NCI-H510A (cell line): Measurements from ENCODE around the gene ACAA2.
"Not testable (repeated sequence)": the region's sequence is repeated elsewhere in the genome, so short reads cannot be mapped to it uniquely, and the experiment has no call there.

ENCODE experiments used
- DNase-seq: peaks from one replicate; lab custom pipeline; 2025; lab: John Stamatoyannopoulos, UW

ACAA2 gene

DNA sequence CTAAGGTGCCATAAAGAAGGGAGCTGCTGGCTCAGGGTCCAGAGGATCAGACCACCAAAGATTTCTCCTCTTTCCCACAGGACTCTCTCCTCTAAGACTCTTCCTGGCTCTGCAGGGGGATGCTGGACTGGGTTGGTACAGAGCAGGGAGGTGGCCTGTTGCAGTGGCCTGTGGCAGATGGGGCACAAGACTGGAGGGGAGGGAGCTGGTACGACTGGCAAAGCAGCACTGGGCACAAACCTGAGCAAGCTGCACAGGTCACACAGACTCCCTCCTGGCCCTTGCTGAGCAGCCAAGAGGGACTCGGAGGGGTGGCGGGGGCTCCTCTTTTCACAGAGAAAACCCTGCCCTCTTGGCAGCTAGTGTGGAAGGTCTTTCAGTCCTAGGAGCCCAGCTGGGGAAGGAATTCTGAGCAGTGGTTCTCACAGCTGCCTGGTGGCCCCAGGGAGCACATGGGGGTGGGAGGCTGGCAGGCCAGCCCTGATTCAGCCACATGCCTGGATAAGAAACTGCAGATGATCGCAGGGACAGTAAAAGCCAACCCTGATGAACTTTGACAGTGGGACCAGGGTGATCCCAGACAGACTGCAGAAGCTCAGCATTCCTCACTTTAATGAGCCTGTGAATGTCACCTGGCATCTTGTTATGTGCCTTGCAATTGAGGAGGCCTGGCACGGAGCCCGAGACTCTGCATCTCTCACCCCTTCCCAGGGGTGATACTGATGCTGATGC, 32.5 kb upstream of the ACAA2 start:
- DNase-seq = no peak

DNA sequence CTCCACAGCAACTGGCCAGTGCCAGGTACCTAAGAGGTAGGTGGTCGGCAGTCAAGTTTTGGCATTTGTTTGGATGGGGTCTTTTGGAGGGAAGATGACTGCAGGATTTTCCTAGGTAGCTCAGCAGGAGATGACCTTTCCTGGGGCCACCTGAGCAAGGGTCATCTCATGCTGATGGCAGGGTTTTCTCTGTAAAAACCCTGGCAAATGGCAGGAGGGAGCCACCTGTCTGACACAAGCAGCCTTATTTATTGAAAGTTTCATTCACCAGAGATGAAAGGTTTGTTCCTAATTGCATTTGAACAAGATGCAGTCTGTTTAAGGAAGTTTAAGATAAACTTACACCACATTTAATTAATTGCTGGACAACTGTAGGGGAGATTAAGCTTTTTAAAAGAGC, 31.6 kb upstream of the ACAA2 start:
- no peak for DNase-seq

DNA sequence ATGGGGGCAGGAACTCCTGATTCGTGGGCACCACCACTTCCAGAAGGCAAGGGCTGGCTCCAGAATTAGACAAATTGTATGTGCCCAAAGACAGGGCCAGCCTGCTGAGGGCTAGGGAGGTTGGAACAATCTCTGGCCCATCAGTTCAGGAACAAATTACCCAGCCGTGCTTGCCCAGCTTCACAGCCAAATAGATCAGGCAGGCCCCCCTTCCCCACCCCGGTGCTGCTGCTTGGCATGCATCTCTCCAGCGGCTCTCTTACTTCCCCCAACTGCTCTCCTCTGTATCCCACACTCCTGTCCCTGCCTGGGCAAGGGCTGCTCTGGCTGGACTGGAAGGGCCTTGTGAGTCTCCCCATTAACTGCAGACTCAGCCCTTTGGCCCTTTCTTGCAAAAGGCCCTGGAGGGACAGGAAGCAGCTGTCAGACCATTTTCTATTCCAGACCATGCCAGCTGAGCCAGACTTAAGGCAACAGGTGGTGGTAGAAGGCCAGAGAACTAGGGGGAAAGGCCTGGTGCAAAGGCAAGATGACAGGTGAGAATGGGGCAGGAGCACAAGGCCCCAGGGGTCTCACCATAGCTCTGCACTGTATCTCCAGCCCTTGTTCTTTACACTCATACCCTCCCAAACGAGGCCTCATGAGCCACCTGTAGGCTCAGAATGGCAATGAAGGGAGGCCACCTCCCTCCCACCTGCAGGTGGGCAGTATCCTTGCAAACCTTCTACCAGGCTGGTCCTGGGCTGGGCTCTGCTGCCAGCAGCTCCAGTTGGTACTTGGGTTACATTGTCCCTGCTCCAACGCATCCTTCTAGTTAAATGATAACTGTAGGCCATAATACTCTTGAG, 30.7 kb upstream of the ACAA2 start:
- no peak for DNase-seq

DNA sequence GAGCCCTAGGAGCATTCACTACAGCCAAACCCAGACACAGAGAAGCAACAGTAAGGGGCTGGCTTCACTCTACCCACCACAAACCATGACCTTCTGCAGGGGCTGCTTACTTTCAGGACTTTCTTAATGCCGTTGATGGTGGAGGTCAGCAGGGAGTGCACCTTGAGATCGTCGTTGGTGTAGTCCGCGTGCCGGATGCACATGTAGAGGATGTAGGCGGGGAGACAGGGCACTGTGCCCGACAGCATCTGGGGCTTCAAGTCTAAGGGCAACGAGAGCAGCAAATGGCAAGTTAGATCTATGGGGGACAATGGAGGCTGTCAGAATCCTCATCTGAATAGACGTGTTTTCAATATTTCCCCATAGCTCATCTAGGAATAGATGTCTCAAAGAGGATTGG, 29.8 kb upstream of the ACAA2 start:
- DNase-seq = no peak

DNA sequence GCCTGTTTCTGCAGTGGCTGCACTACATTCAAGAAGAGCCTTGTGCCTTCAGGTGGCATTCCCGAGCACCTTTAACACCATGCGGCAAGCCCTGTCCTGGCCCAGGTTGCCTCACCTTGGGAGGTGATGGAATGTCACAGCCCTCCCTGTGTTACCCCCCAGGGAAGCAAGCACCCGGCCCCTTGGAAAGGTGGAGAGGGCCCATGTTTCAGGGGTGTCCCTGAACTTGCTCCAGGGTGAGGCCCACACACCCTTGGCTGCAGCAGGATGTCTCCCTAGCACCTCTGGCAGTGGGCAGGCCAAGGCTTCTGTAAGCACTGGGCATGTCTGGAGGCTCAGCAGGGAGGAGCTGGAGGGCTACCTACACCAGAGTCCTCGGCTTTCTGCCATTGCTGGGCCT, 29.3 kb upstream of the ACAA2 start:
- DNase-seq = no peak

DNA sequence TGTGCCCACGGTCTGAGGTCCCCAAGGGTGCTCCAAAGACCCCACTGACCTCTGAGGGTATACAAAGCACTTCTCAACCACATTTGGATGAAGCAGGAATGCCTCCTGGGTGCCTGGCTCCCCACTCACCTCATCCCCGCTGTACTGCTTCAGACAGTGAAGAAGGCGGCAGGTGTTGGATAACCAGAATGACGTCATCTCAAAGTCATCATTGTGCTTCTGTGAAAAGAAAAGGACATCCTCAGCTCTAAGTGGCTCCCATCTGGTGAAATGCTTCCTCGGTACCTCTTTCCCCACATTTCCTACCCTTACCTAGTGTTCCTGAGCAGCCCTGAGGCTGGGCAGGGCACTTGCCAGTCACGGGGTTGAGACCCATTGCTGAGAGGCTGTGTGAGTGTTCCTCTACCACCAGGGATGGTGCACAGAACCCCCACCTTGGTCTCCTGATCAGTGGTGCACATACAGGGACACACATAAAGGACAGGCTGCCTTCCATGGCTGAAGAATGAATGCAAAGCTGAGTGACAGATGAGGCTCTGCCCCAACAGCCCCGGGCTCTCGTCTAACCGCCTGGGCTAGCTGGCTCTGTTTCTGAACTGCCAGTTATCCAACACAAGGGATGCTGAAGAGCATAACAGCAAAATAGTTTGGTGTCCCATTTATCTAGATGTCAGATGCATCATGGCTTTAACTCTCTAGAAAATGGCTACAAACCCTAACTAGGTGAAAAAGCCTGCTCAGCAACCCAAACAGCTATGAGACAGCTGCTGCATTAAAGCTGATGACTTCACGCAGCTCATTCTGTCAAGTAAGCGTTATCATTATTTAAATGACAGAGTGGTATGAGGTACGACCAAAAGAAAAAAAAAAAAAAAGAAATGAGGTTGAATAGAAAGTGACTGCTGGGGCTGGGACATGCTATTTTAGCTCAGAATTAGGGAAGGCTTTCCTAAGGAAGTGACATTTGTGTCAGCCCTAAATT, 28.2 kb upstream of the ACAA2 start:
- no peak for DNase-seq

DNA sequence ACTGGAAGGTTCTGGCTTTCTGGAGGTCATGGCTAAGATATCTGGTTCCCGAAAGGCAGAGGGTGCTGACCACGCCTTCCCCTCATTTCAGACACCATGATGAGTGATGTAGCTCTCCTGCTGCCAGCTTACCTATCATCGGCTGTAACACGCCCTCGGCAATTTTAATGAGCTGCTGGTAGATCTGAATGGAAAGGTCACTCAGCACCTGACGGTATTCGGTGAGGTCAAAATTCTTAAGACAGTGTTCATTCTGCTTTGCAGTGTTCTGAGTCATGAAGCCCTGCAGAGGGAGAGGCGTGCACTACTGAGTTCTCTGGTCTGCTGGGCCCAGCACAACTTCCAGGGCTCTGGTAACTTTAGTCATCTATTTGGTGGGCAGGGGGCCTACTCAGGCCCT, 25.7 kb upstream of the ACAA2 start:
- DNase-seq = no peak

DNA sequence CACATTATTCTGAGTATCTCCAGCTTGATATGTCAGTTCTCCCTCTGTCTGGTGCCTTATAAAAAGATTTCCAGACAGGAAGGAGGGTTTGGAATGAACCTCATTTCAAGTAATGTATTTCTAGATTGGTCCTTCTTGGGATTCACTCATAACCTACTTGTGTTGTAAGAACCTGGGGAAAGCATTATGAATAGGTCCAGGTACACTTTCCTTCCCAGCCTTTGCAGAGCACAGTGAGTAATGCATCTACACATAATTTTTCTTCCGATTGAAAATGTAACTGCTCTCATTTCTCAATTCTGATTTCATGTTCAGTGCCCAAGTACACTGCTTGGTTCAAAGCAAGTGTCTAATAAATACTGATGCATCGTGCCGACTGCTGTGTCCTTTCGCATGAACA, 25.0 kb upstream of the ACAA2 start:
- no peak for DNase-seq

DNA sequence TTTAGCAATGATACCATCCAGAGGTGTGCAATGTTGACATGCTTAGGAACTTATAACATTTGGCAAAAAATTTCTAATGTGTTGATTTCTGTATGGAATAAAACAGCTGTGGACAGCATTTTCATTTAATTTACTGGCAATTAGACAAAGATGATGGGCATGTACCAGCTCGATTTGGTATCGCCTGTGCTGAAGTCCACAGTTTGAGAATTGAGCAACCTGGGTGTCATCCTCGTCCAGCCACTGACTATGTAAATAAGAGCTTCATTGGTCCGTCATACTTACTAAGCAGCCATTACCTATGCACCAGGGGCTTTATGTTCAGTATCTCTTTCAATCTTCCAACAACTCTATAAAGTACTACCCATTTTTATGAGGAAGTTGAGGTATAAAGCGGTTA, 24.6 kb upstream of the ACAA2 start:
- DNase-seq = no peak

DNA sequence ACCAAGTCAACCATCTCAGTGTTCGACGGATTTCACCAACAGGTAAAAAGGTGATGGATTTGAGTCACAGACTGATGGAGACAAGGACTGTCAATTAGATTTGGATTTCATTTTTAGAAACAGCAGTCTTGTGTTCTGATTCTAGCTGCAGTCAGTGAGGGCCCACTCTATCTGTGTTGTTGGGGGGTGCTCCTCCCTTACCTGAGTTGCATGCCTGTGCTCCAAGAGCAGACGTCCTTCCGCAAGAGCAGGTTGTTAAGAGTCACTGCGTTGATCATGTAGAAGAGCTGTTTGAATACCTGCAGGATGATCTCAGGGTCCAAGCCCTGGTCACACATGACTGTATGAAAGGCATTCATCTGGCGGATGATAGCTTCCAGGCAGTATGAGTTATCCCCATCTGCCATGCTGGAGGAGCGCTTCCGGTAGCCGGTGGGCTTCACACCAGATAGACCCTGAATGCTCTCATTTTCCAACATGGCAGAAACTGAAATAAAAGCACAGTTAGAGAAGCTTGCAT, 24.0 kb upstream of the ACAA2 start:
- DNase-seq = not testable (repeated sequence)

DNA sequence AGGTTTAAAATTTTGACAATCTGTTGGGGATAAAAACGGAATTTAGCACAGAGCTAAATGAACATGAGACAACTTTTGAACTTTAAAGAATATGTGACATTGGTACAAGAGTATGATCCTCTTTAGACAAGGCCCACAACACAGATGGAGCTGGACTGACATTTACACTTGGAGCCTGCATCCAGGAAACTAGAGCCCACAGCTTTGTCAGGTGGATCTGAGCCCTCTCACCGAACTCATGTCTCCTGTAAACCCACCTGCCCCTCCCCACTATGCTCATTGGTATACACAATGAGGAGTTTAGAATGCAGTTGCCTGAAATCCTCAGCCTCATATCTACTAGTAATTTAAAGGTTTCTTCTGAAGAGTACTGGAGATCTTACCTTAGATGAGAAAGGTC, 22.1 kb upstream of the ACAA2 start:
- no peak for DNase-seq

DNA sequence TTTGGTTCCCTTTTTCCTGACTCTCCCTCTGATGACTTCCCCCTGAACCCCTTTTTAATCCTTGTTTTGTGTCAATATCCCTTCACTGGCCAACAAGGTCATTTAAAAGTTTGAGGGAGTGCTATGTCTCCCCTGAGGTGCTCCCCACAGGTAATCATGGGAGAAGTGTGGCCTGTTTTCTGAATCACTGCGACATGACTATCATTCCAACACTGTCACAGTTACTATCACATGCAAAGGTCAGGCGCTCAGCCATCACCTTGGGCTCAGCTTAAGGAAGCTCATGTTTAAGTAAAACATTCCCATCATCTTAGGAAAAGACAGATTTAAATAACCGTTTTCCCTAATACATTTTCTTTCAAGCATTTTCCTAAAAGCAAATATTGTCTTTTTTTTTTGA, 20.9 kb upstream of the ACAA2 start:
- no peak for DNase-seq

DNA sequence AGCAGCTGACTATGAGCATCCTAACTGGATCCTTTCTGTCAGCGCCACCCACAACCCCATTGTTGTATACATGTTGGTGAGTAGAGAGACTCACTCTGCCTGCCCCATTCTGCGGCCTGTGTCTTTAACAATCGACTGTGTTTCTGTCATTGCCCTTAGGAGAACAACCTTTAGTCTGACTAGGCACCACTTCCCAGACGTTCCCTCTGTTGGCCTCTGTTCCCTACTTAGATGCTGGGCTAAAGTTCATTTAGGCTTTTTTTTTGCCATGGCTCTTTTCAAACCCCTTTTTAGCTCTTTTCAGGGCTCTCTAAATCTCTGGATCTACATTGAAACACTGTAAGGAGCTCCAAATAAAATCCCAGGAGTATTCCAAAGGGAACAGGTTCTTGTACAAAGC, 20.5 kb upstream of the ACAA2 start:
- DNase-seq = no peak

DNA sequence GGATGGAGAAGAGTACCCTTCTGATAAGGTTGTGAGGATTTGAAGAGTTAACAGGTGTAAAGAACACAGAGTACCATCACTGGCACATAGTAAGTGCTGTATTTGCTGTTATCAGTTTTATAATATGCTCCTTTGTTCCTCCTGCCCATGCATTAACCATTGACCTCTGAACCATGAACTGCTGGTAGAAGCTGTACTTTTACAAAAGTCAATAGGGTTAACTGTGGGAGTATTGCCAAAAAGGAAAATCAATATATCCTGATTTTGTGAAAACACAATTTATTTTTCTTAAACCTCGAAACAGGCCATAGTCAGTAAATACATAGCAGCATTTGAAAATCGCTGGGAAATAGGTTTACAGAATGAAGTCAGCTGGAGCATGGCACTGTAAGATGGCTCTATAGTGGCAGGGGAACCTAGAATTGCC, 18.9 kb upstream of the ACAA2 start:
- DNase-seq = no peak

DNA sequence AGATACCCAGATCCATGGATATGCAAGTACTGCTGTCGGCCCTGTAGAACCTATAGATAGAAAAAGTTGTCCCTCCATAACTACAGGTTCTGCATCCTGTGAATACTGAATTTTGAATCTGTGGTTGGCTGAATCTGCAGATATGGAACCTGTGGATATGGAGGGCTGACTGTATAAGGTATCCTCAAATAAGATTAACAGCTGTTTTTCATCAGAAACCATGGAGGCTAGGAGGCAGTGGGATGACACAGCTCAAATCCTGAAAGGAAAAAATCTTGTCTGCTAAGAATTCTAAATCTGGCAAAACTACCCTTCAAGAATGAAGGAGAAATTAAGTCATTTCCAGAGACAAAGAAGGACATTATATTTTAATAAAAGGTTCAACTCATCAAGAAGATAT, 14.7 kb upstream of the ACAA2 start:
- DNase-seq = no peak

DNA sequence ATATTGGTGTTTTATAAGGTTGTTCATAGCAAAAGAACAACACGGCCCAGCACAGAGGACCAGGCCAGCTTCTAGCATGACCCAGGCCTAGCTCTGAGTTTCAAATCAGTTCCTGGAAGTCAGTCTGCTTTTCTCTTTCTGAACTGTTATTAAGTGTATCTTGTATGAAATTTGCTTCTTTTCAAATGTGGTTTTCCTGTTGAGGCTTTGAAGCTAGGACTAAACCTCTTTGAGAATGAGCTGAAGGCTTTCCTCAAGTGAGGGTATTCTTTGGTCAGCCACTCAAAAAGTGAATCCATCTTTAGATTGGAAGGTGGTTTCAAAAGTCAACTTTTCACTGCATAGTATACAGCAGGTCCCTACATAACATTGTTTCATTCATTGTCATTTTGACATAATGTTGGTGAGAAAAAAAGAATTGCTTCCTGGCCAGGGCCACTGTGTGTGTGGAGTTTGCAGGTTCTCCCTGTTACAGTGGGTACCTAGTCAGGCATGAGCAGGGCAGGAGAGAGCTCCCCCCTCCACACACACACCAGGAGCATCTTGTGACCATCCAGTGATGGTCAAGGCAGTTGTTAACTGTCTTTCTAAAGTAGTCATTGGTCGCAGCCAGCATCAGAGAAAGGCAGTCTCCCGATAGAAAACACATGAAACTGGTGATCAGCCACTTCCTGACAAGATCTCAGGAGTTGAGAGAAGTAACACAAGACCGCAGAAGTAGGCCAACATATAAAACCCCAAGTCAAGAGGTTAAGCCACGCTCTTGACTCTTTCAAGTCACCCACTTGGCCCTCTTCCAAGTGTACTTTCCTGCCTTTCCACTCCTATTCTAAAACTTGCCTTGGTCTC, 6.7 kb upstream of the ACAA2 start:
- DNase-seq = no peak

DNA sequence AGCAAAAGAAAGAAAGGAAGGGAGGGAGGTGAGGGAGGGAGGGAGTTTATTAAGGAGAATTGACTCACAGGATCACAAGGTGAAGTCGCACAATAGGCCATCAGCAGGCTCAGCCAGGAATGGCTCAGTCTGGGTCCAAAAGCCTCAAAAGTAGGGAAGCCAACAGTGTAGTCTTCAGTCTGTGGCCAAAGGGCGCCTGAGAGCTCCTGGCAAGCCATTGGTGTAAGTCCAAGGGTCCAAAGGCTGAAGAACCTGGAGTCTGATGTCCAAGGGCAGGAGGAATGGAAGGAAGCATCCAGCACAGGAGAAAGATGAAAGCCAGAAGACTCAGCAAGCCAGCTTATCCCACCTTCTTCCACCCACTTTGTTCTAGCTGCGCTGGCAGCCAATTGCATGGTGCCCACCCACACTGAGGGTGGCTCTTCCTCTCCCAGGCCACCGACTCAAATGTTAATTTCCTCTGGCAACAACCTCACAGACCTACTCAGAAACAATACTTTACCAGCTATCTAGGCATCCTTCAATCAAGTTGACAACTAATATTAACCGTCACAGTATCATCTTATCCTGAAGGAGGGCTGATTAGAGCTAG, 5.8 kb upstream of the ACAA2 start:
- no peak for DNase-seq

DNA sequence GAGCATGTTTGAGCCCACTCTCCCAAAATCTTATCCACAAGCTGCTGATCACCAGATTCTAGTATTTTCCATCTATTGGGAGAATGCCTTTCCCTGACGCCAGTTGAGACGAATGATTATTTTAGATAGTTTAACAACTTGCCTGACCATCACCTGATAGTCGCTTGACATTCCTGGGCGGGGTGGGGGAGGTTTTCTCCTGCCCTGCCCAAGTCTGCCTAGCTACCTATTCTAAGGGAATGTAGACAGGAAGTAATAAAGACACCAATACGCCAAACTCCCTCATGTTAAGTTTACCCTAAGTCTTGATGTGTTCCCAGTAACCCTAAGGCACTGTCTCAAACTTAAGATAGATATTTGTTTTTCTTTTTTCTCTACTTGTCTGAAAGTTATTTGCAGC, 4.6 kb upstream of the ACAA2 start:
- DNase-seq = no peak

DNA sequence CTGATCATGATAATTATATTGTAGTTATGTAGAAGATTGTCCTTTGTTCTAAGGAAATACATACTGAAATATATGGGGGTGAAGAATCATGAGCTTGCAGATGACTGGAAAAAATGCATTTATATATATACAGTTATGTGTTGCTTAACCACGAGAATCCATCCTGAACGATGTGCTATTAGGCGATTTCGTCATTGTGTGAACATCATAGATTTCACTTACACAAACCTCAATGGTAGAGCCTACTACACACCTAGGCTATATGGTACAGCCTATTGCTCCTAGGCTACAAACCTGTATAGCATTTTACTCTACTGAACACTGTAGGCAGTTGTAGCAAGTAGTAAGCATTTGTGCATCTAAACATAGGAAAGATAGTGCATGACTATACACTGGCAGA, 2.6 kb upstream of the ACAA2 start:
- DNase-seq = no peak

DNA sequence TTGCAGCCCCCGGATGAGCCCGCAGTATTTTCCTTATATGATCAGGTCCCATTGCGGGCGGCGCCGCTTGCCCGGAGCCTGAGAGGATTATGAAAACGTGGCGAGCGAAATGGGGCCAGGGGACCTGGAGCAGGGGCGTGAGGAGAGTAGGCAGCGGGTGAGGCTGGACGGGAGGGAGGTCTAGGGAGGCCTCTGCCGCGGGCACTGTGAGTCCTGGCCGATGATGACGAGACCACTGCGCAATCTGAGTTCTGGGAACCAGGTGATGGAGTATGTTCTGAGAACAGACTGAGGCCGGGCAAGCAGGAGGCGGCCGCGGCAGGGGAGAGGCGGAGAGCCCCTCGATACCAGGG, 790 bp upstream of the ACAA2 start:
- no peak for DNase-seq

DNA sequence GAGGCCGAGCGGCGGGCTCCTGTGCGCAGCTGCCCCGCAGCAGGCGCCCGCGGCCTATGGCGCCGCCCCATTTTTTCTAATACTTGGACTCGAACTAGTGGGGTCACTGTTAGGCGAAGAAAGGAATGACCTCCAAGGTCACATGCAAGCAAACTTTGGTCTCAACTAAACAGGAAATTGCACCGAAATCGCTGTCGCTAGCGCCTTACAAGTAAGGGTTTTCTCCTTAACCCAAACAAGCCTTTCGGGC, 339 bp downstream of the ACAA2 start:
- no peak for DNase-seq
